RWPE1 (cell line): ENCODE measurements around the gene SFXN3.

ENCODE experiments used
- CTCF ChIA-PET: fragments of 350-600 bp; sonication (Branson Sonifier 250); formaldehyde crosslinking; extraction: SDS; loops from one replicate; lab custom pipeline; 2021; lab: Yijun Ruan, JAX
- POLR2A ChIA-PET: fragments of 400-600 bp; formaldehyde crosslinking; extraction: SDS; loops from one replicate; lab custom pipeline; 2020; ENCODE audit warnings: antibody characterized with exemption; ENCODE audit not compliant: low non-redundant PET; lab: Yijun Ruan, JAX
- DNase-seq: peaks from one replicate; pipeline ENCODE4 v3.0.0; 2012; ENCODE audit warnings: low spot score
- H3K27ac ChIP-seq: fragments of 450-650 bp; 2 replicates; pipeline ENCODE4 v1.5.1; 2017
- CTCF ChIP-seq: fragments of 450-650 bp; conservative IDR thresholded peaks from 2 replicates; pipeline ENCODE4 v1.5.1; 2017; ENCODE audit warnings: low read depth, mild to moderate bottlenecking

Gene SFXN3

GRCh38 chr10:101064415-101065030, 33.5 kb downstream of the SFXN3 start:
- ChIA-PET CTCF (interaction anchor here (0.9 kb wide), 1 partner anchor 78 kb away, joined by 3 read pairs; no protein-coding TSS in a partner anchor), POLR2A (no interaction called here)
- peak overlapping the region; percentile 94 for H3K27ac ChIP-seq
- DNase-seq: no peak
- no peak for TF ChIP-seq CTCF

GRCh38 chr10:101065481-101066145, 34.6 kb downstream of the SFXN3 start:
- no peak for TF ChIP-seq CTCF
- no peak for DNase-seq
- CTCF ChIA-PET: interaction anchor here (0.9 to 2.5 kb wide), 3 partner anchors 47 to 77 kb away, joined by 3 to 7 read pairs (median 4); no protein-coding TSS in a partner anchor
- POLR2A ChIA-PET: no interaction called here
- H3K27ac ChIP-seq: peak overlapping the region; percentile 94

GRCh38 chr10:101066146-101066895, 35.3 kb downstream of the SFXN3 start:
- ChIA-PET POLR2A (no interaction called here), CTCF (interaction anchor here (0.6 to 2.7 kb wide), 9 partner anchors 9 to 76 kb away, joined by 3 to 23 read pairs (median 5); no protein-coding TSS in a partner anchor)
- peak; percentile 64 for TF ChIP-seq CTCF
- DNase-seq: peak; percentile 89
- peak overlapping the region; percentile 94 for H3K27ac ChIP-seq

GRCh38 chr10:101066896-101067355, 35.9 kb downstream of the SFXN3 start:
- CTCF ChIA-PET: interaction anchor here (0.5 to 3.0 kb wide), 13 partner anchors 9 to 147 kb away, joined by 3 to 23 read pairs (median 4); no protein-coding TSS in a partner anchor
- peak overlapping the region; percentile 94 for H3K27ac ChIP-seq
- POLR2A ChIA-PET: no interaction called here
- TF ChIP-seq CTCF: 0 out of 2 replicates have a peak, but pooled peaks have one; percentile 3
- DNase-seq: peak; percentile 47

GRCh38 chr10:101067356-101068083, 36.5 kb downstream of the SFXN3 start:
- peak; percentile 87 for TF ChIP-seq CTCF
- CTCF ChIA-PET: interaction anchor here (0.5 to 3.0 kb wide), 15 partner anchors 7 to 147 kb away, joined by 3 to 23 read pairs (median 4); no protein-coding TSS in a partner anchor
- peak; percentile 74 for DNase-seq
- POLR2A ChIA-PET: no interaction called here
- peak overlapping the region; percentile 94 for H3K27ac ChIP-seq
